H1 (cell line): Measurements from ENCODE around the gene URB2. TPM values are rescaled to one million over a fixed set of nuclear protein-coding genes. Genes with fewer than 3 reads are reported as not detected.

Source experiments
- ASH2L ChIP-seq: fragments of 200-600, 300-600 bp; sonication (generic); IDR thresholded peaks from one replicate; pipeline ENCODE4 v1.7.1; 2017; ENCODE audit warnings: low read length
- CREB1 ChIP-seq: IDR thresholded peaks from 2 replicates; pipeline ENCODE4 v1.6.1; 2012; ENCODE audit warnings: inconsistent platforms
- EGR1 ChIP-seq: IDR thresholded peaks from 2 replicates; pipeline ENCODE4 v1.6.1; 2011; ENCODE audit warnings: low read depth, low read length, borderline replicate concordance
- FOSL1 ChIP-seq: IDR thresholded peaks from 2 replicates; pipeline ENCODE4 v1.6.1; 2011; ENCODE audit warnings: mild to moderate bottlenecking, low read depth, low read length, moderate library complexity; ENCODE audit not compliant: insufficient read depth
- MAFK ChIP-seq: IDR thresholded peaks from 2 replicates; pipeline ENCODE4 v1.6.1; 2012; ENCODE audit warnings: low read depth, mild to moderate bottlenecking, improper control_type of control experiment, low read length
- SP2 ChIP-seq: IDR thresholded peaks from 2 replicates; pipeline ENCODE4 v1.6.1; 2012; ENCODE audit warnings: mild to moderate bottlenecking, low read length, inconsistent platforms
- TAF1 ChIP-seq: IDR thresholded peaks from 2 replicates; pipeline ENCODE4 v1.6.1; 2011; ENCODE audit warnings: mild to moderate bottlenecking, low read depth, low read length
- TBP ChIP-seq: IDR thresholded peaks from 2 replicates; pipeline ENCODE4 v1.6.1; 2011; ENCODE audit warnings: low read depth, low read length, improper control_type of control experiment
- TCF12 ChIP-seq: IDR thresholded peaks from 2 replicates; pipeline ENCODE4 v1.6.1; 2011; ENCODE audit warnings: low read depth, mild to moderate bottlenecking, low read length
- polyA plus RNA-seq, 7 experiments: library from polyadenylated mRNA; depleted of rRNA in 3 of 7; stranded (reverse) in 5 of 7; unstranded in 2 of 7; fragments of >200 nt in 5 of 7; fragments of 200-250 nt in 2 of 7; gene quantifications; 1 replicate in 5 of 7; 2 replicates in 1 of 7; 4 replicates in 1 of 7; pipeline versions ENCODE4 v1.2.1 to v1.2.3, GENCODE V29; 2011 to 2013; ENCODE audit warnings: missing spikeins in 2 of 7, mixed read lengths in 2 of 7
- total RNA-seq: library from RNA; stranded (reverse); fragmentation: NEBNext Ultra II Directional; extraction: Animal tissue kit (Norgen Biotek cat#: 25700); gene quantifications from 2 replicates; pipeline ENCODE4 v1.2.1, GENCODE V29; 2021
- TF ChIP-seq, protein P1 (sequence below): fragments of 300-600 bp; sonication (generic); IDR thresholded peaks from 2 replicates; pipeline ENCODE4 v1.7.1; 2012; ENCODE audit warnings: low read length, moderate library complexity, mild to moderate bottlenecking, inconsistent platforms; ENCODE audit not compliant: insufficient replicate concordance
- TF ChIP-seq, protein P2 (sequence below): IDR thresholded peaks from 2 replicates; pipeline ENCODE4 v1.6.1; 2011; ENCODE audit warnings: low read length, improper control_type of control experiment

Gene URB2
- total and polyA plus RNA-seq, 2 of the 8 experiments (the other 6 are each of a cell fraction or from before 2014, with no cell fraction given), result 13.7 to 33.0 TPM

DNA sequence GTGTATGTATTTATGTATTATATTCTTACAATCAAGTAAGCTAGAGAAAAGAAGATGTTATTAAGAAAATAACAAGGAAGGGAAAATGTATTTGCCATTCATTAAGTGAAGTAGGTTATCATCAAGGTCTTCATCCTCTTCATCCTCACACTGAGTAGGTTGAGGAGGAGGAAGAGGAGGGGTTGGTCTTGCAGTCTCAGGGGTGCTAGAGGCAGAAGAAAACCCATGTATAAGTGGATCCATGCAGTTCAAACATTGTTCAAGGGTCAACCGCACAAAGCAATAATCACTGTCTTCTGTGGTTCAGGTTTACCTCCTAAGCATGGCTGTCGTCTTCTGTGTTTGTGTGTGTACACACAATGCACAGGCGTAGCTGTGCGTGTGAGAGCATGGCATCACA is 16.9 kb downstream of the URB2 start (continued):
- TF ChIP-seq, protein P1, sequence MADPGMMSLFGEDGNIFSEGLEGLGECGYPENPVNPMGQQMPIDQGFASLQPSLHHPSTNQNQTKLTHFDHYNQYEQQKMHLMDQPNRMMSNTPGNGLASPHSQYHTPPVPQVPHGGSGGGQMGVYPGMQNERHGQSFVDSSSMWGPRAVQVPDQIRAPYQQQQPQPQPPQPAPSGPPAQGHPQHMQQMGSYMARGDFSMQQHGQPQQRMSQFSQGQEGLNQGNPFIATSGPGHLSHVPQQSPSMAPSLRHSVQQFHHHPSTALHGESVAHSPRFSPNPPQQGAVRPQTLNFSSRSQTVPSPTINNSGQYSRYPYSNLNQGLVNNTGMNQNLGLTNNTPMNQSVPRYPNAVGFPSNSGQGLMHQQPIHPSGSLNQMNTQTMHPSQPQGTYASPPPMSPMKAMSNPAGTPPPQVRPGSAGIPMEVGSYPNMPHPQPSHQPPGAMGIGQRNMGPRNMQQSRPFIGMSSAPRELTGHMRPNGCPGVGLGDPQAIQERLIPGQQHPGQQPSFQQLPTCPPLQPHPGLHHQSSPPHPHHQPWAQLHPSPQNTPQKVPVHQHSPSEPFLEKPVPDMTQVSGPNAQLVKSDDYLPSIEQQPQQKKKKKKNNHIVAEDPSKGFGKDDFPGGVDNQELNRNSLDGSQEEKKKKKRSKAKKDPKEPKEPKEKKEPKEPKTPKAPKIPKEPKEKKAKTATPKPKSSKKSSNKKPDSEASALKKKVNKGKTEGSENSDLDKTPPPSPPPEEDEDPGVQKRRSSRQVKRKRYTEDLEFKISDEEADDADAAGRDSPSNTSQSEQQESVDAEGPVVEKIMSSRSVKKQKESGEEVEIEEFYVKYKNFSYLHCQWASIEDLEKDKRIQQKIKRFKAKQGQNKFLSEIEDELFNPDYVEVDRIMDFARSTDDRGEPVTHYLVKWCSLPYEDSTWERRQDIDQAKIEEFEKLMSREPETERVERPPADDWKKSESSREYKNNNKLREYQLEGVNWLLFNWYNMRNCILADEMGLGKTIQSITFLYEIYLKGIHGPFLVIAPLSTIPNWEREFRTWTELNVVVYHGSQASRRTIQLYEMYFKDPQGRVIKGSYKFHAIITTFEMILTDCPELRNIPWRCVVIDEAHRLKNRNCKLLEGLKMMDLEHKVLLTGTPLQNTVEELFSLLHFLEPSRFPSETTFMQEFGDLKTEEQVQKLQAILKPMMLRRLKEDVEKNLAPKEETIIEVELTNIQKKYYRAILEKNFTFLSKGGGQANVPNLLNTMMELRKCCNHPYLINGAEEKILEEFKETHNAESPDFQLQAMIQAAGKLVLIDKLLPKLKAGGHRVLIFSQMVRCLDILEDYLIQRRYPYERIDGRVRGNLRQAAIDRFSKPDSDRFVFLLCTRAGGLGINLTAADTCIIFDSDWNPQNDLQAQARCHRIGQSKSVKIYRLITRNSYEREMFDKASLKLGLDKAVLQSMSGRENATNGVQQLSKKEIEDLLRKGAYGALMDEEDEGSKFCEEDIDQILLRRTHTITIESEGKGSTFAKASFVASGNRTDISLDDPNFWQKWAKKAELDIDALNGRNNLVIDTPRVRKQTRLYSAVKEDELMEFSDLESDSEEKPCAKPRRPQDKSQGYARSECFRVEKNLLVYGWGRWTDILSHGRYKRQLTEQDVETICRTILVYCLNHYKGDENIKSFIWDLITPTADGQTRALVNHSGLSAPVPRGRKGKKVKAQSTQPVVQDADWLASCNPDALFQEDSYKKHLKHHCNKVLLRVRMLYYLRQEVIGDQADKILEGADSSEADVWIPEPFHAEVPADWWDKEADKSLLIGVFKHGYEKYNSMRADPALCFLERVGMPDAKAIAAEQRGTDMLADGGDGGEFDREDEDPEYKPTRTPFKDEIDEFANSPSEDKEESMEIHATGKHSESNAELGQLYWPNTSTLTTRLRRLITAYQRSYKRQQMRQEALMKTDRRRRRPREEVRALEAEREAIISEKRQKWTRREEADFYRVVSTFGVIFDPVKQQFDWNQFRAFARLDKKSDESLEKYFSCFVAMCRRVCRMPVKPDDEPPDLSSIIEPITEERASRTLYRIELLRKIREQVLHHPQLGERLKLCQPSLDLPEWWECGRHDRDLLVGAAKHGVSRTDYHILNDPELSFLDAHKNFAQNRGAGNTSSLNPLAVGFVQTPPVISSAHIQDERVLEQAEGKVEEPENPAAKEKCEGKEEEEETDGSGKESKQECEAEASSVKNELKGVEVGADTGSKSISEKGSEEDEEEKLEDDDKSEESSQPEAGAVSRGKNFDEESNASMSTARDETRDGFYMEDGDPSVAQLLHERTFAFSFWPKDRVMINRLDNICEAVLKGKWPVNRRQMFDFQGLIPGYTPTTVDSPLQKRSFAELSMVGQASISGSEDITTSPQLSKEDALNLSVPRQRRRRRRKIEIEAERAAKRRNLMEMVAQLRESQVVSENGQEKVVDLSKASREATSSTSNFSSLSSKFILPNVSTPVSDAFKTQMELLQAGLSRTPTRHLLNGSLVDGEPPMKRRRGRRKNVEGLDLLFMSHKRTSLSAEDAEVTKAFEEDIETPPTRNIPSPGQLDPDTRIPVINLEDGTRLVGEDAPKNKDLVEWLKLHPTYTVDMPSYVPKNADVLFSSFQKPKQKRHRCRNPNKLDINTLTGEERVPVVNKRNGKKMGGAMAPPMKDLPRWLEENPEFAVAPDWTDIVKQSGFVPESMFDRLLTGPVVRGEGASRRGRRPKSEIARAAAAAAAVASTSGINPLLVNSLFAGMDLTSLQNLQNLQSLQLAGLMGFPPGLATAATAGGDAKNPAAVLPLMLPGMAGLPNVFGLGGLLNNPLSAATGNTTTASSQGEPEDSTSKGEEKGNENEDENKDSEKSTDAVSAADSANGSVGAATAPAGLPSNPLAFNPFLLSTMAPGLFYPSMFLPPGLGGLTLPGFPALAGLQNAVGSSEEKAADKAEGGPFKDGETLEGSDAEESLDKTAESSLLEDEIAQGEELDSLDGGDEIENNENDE, result no peak
- no peak for TF ChIP-seq TBP
- no peak for TF ChIP-seq TAF1
- TF ChIP-seq ASH2L, result no peak
- no peak for TF ChIP-seq CREB1
- TF ChIP-seq, protein P2, sequence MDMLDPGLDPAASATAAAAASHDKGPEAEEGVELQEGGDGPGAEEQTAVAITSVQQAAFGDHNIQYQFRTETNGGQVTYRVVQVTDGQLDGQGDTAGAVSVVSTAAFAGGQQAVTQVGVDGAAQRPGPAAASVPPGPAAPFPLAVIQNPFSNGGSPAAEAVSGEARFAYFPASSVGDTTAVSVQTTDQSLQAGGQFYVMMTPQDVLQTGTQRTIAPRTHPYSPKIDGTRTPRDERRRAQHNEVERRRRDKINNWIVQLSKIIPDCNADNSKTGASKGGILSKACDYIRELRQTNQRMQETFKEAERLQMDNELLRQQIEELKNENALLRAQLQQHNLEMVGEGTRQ, result no peak
- no peak for TF ChIP-seq MAFK
- no peak for TF ChIP-seq EGR1
- TF ChIP-seq FOSL1, result no peak
- no peak for TF ChIP-seq TCF12
- no peak for TF ChIP-seq SP2
